Esophagus squamous epithelium (tissue), 4 donors: ENCODE data around the gene KRTAP10-1.

Experiments
- POLR2A ChIP-seq, 4 donors: fragments of 450-650 bp; IDR thresholded peaks; one replicate each; pipeline ENCODE4 v1.6.1; 2017; ENCODE audit warnings: antibody characterized with exemption in 4 of 4, mild to moderate bottlenecking in 4 of 4, moderate library complexity in 3 of 4
- TF ChIP-seq, protein P1 (sequence below), 6 experiments: fragments of 450-650 bp in 4 of 6; fragments of 200-600 bp in 2 of 6; sonication (generic) in 2 of 6; IDR thresholded peaks; one replicate each; pipeline ENCODE4 v1.5.1; 2016 to 2019; ENCODE audit warnings: antibody characterized with exemption in 6 of 6, mild to moderate bottlenecking in 4 of 6, moderate library complexity in 4 of 6

DNA sequence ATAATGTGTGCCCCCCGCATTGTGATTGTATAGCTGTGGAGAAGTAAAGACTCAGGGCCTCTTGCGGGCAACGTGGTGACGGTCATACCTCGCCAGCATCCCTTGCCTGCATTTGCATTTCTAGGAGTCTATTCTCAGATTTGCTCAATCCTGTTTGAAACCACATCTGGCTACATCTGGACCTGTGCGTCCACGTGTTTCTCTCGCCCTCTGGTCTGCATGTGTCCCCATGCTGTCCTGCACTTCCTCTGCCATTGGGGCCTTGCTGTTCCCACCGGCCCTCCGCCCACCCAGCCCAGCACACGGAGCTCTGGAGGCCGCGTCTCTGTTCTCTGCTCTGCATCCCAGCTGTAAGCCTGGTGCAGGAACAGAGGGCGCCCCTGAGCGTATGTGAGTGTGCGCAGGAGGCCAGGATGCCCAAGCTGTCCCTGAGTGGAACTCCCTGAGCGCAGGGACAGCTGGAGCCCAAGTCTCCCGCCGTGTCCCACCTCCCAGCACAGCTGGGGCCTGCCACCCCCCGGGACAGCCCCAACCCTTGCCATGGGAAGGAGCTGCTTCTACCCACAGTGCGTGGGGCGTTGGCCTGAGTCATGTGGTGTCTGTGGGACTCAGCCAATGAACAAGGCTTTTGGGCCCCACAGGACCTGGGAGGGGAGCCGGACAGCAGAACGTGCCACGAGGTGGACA, 9.7 kb upstream of the KRTAP10-1 start:
- TF ChIP-seq, protein P1, sequence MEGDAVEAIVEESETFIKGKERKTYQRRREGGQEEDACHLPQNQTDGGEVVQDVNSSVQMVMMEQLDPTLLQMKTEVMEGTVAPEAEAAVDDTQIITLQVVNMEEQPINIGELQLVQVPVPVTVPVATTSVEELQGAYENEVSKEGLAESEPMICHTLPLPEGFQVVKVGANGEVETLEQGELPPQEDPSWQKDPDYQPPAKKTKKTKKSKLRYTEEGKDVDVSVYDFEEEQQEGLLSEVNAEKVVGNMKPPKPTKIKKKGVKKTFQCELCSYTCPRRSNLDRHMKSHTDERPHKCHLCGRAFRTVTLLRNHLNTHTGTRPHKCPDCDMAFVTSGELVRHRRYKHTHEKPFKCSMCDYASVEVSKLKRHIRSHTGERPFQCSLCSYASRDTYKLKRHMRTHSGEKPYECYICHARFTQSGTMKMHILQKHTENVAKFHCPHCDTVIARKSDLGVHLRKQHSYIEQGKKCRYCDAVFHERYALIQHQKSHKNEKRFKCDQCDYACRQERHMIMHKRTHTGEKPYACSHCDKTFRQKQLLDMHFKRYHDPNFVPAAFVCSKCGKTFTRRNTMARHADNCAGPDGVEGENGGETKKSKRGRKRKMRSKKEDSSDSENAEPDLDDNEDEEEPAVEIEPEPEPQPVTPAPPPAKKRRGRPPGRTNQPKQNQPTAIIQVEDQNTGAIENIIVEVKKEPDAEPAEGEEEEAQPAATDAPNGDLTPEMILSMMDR (IDR thresholded peaks at IDR 0.05), result no peak
- TF ChIP-seq POLR2A (IDR thresholded peaks at IDR 0.05), result no peak
